GM18867 (cell line): ENCODE measurements around the gene ELFN1.

Experiments
- ATAC-seq: cut with Tn5 transposase; IDR thresholded peaks from one replicate; pipeline ENCODE4 v1.9.1; 2021; ENCODE audit warnings: mild to moderate bottlenecking, moderate library complexity; ENCODE audit not compliant: unreplicated experiment

Gene ELFN1

DNA sequence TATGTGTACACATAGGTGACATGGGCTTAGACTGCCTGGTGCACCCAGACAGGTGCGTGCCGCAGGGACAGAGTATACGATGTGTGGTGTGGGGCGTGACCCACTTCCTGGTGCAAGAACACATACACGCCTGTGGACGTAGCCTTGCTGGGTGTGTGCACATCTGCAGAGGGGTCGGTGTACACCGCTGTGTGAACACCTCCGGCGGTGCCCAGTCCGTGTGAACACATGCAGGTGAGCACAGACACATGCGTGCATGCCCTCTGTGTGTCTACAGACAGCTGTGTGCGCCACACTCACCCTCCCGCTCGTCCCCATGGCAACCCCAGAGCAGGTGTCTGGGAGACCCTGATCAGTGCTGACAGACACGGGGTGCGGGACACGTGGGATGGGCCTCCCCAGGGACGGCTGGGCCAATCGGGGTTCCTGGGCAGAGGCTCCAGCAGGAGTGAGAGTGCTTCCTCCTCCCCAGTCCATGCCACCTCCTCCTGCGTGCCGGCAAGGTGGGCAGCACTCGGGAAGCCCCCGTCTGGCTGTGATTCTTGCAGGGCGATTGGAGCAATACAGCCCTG is 23.4 kb downstream of the ELFN1 start:
- ATAC-seq = no peak

- no peak for ATAC-seq
Measured at GRCh38 chr7:1693991-1694524, 24.0 kb downstream of the ELFN1 start.

DNA sequence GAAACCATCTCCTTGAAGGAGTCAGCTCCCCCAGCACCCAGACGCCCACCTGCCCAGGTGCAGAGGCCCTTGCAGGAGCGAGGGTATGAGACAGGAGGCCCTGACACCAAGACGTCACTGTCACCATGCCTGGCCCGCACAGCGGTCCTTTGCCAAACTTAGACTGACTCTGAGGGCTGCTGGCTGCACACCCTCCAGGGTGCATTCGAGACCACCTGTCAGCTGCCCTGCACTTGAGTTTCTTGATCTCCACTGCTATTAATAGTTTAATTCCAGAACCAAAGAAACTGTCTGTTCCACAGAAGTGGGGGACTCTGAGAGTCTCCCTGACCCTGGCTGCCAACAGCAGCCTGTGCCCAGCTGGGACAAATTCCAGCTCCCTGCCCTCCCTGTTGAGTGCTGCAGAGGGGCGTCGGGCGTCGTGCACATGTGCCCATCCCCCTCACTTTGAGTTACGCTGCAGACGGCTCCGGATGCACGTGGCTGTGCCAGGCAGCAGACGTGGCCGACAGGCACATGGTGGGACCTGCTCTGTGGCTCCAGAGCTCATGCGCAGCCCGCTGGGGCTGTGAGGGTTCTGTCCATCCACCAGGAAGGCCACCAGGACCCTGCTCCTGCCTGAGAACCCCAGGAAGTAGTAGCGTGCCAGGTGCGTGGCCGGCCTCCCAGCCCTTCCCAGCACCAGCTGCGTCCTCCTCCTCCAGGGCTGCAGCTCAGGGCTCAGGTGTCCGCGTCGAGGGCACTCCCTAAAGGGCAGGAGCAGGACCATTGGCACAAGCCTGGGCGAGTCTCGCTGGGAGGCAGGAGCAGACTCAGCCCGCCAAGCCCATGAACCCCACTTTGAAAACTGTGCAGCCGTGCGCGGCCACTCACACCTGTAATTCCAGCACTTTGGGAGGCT is 24.8 kb downstream of the ELFN1 start:
- ATAC-seq = no peak

- no peak for ATAC-seq
Measured at GRCh38 chr7:1695800-1696454, 25.9 kb downstream of the ELFN1 start.

GRCh38 chr7:1696671-1697498 is 26.8 kb downstream of the ELFN1 start:
- ATAC-seq = no peak

- no peak for ATAC-seq
Measured at GRCh38 chr7:1697499-1698125, 27.5 kb downstream of the ELFN1 start.

DNA sequence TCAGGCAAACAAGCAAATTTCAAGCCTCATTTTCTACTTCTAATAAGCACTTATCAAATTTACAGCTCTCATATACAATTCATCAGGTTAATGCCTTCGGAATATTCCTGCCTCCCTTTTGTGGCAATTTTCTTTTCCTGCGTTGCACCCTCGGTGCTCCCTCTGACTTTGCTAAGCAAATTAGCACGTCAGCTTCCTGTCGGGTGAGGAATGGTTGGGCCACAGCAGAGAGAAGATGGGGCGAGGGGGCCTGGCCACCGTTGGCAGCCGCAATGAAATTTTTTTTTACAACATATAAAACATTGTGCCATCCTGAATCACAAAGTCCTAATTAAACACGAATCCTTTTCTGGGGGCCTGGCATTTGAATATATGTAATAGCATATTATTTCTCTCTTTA is 28.1 kb downstream of the ELFN1 start:
- no peak for ATAC-seq

- no peak for ATAC-seq
Measured at GRCh38 chr7:1698951-1699350, 28.9 kb downstream of the ELFN1 start.

GRCh38 chr7:1700086-1700485 is 30.0 kb downstream of the ELFN1 start:
- no peak for ATAC-seq

DNA sequence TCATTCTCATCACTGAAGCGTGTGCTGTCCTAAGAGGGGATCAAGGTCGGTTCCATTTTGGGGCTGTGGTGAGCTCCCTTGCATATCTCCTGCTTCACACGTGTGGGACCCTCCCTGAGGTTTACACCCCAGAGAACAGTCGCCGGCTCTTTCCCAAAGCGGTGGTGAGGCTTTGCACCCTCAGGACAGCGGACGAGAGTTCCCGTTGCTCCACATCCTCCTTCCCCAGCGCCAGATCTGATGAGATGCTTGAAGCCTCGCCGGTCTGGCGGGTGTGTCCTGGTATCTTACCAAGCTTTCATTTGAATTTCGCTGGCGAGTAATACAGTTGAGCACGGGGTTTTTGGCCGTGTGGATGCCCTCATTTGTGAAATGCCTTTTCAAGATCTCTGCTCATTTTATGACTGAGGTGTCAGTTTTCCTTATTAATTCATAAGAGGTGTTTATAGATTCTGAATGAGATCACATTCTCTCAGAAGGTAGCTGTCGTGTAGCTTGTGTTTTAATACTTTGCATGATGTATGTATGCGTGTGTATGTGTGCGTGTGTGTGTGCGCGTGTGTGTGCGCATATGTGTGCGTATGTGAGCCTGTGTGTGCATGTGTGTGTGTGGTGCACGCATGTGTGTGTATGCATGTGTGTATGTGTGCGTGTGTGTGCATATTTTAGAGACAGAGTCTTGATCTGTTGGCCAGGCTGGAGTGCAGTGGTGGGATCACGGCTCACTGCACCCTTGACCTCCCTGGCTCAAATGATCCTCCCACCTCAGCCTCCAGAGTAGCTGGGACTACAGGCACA is 30.7 kb downstream of the ELFN1 start:
- no peak for ATAC-seq

GRCh38 chr7:1702652-1703051 is 32.6 kb downstream of the ELFN1 start:
- no peak for ATAC-seq

- ATAC-seq = no peak
Measured at GRCh38 chr7:1703441-1703840, 33.4 kb downstream of the ELFN1 start.

- ATAC-seq = no peak
Measured at GRCh38 chr7:1703871-1704810, 34.1 kb downstream of the ELFN1 start.

GRCh38 chr7:1704811-1705738 is 35.0 kb downstream of the ELFN1 start:
- ATAC-seq = no peak

DNA sequence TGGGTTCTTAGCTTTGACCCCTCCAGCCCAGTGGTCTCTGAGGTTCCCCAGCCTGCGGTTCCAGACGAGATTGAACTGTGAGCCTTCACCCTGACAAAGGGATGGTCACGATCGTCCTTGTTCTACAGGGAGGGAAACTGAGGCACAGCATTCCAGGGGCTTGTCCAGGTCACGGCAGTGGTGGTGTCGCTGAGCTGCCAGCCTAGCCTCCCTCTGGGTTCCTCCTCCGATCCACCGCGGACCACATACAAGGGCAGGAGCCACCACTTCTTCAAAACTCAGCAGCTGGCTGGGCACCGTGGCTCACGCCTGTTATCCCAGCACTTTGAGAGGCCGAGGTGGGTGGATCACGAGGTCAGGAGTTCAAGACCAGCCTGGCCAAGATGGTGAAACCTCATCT is 35.8 kb downstream of the ELFN1 start:
- no peak for ATAC-seq

DNA sequence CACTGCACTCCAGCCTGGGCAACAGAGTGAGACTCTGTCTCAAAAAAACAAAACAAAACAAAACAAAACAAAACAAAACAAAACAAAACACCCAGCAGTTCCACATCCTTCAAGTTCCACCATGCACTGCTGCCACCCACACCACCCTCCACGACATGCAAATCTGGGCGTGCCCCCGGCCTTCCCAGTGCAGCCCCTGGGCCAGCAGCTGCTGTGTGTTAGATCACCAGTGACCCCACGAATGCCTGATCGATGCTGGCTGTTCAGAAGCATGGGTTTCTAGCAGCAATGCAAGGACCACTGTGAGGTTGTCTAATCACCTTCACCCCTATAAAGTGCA is 36.3 kb downstream of the ELFN1 start:
- ATAC-seq = no peak
